HG03103 (cell line): ENCODE results near the gene GNAI2.
"Not testable (repeated sequence)": the region's sequence is repeated elsewhere in the genome, so short reads cannot be mapped to it uniquely, and the experiment has no call there.

Experiments
- ATAC-seq: cut with Tn5 transposase; IDR thresholded peaks from one replicate; pipeline ENCODE4 v1.9.1; 2021; ENCODE audit warnings: low read depth; ENCODE audit not compliant: unreplicated experiment

GNAI2 gene

GRCh38 chr3:50261505-50261904 lies 25.5 kb downstream of the GNAI2 start:
- no peak for ATAC-seq

GRCh38 chr3:50262200-50262599 lies 26.2 kb downstream of the GNAI2 start:
- ATAC-seq, result not testable (repeated sequence)

DNA sequence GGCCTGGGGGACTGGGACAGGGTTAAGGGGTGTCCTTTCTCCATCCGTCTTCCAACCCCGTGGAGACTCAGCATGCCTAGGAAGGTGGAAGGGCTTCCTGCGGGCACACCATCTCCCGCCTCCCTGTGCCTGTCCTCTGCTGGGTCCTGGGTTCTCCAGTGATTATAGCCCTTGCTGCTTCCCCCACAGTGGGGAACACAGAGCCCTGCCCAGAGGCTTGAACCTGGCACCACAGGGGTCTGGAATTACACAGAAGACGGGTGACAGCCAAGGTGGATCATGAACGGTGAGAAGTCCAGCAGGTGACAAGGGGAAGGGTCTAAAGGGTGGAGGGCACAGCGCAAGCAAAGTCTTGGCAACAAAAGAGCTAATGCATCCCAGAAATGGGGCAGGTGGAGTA lies 26.8 kb downstream of the GNAI2 start:
- ATAC-seq, result no peak

DNA sequence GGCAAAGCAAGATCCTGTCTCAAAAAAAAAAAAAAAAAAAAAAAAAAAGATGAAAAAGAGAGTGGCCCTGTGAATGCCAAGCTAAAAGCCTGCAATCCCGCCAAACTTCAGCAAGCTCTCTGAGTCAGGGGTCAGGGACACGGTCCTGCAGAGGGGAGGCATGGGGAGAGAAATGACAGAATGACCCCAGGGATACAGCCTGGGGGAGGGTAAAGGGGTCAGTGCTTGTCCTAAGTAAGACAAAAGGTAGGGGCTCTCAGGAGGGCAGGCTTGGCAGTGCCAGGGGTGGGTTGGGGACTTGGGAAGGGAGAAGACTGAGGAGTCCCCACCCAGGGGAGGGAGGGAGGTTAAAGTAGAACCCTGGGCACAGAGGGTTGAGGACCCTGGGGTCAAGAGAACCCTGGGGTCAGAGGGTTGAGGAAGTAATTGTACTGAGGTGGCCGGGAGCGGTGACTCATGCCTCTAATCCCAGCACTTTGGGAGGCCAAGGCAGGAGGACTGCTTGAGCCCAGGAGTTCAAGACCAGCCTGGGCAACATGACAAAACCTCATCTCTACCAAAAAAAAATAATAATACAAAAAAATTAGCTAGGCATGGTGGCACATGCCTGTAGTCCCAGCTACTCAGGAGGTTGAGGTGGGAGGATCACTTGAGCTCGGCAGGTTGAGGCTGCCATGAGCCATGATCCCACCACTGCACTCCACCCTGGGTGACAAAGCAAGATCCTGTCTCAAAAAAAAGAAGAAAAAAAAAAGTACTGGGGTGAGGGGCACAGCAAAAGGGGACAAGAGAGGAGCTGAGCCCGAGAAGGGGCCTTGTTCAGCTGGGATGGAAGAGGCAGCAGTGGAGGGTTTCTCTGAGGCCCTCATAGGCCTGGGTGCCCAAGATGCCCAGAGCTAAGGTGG lies 27.7 kb downstream of the GNAI2 start:
- no peak for ATAC-seq

- no peak for ATAC-seq
Measured at GRCh38 chr3:50264383-50264963, 28.5 kb downstream of the GNAI2 start.

- ATAC-seq, result no peak
Measured at GRCh38 chr3:50264964-50265485, 29.0 kb downstream of the GNAI2 start.

DNA sequence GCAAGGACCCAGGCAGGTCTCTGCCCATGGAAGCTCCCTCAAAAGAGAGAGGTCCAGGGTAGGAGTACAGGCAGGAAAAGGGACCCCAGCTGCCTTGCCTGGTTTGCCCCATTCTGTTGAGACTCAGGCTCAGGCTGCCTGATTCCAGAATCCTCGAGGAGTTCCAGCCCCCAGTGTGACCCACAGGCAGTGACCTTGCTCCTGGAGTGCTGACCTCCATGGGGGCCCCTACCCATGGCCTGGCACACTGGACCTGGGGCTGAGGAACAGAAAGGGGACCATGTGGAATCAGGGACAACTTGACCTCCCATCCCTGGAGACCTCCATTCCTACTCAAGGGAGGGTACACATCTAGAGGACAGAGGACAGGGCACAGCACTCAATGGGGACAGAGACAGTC lies 29.6 kb downstream of the GNAI2 start:
- no peak for ATAC-seq

DNA sequence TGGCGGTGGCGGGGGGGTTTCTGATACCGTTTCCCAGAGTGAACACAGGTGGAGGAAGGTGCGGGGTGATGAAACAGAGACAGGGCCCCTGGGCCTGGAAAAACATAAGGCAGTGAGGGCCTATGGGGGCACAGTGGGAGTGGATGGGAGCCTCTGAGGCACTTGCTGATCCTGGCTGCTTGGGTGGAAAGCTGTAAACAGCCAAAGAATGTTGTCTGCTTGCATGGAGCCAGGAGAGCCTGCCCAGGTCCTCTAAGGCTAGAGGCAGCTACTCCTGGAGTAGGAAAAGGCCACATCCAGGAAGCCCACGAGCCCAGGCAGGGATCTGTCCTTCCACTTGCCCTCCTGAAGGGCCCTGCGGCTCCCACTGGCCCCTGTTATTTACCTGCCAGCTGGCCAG lies 30.0 kb downstream of the GNAI2 start:
- no peak for ATAC-seq

DNA sequence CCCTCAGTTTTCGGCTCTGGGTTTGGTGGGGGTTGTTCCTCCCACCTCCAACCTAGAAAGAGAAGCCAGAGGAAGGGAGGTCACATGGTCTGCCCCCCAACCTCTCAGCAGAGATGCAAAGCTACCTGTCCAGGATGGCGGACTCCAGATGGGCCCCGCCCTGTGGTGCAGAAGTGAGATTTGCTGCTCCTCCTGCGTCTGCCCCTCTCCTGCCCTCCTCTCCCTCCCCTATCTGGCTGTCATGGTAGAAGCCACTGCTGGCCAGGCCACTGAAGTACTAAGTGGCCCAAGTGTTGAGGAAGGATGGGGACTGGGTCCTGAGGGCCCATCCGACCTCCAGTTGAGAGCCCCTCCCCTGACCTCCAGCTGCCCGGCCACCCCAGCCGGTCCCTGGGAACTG lies 30.8 kb downstream of the GNAI2 start:
- ATAC-seq, result no peak

DNA sequence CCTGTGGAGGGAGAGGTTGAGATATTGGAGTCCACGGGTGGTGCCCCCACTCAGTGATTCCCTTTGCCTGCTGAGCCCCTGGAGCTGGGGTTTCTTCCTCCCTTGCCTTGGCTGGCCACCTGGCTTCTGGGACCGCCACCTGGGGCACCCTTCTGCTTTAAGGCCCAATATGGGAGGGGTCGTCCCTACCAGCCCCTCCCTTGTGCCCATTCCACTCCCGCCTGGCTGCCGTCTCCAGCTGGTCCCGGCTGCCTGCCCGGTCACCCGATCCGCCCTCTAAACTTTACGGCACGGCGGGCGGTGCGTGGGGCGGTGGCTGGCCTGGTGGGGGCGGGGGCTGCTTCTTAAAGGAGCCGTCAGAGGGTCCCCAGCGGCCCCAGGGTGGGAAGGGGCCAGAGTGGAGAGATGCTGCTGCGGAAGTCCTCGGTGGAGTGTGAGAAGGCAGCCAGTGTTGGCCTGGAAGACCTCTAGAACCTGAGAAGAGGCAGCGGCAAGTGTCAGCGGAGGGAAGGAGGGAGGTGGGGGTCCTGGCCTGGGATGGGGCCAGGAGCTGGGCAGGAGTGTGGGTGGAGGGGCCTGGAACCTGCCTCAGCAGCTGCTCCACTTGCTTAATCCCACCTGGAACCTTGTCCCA lies 31.4 kb downstream of the GNAI2 start:
- no peak for ATAC-seq

DNA sequence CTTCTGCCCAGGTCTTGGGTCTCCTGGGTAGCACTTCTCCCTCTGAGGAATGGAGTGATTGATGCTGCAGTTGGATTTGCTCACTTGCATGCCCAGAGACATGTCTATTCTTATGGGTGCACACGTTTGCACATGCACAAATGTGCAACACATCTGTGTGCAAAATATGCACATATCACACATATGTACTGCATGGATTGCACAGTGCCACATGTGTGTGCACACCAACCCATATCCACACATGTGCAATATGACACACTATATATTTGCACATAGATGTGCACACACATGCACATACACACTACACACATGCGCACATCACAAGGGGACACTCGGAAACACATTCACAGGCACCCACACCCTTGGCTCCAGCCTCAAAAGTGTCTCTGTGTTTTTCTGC lies 32.3 kb downstream of the GNAI2 start:
- ATAC-seq, result no peak

DNA sequence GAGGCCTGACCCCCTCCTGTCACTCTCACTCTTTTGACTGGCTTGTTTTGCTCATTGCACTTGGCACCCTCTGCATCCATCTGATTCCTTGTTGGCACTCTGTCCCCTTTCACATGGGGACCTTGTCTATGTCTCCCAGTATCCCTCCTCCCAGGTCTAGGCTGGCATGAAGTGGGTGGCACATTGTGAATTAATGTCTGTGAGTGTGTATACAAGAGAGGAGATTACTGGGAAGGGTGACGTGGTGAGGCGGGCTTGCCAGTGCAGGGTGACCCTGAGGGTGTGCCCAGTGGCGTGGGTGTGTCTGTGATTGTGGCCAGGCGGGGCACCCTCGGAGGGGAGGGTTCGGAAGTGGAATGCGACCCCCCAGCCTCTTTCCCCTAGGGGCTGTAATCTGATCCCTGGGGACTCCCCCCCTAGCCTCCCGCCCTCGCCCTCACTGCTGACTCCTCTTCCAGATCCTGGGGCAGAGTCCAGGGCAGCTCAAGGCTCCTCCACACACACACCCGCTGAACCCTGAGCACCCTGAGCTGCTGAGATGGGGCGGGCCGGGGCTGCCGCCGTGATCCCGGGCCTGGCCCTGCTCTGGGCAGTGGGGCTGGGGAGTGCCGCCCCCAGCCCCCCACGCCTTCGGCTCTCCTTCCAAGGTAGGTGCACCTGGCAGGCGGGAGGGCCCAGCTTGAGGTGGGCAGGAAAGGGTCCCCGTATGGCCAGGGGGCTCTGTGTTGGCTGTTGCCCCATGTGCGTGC lies 32.9 kb downstream of the GNAI2 start, which contains the start of gene SEMA3B:
TSS of gene SEMA3B (plus strand) at position 445 of the 749 bp plus-strand sequence. CDS start at position 539, 94 bp downstream.
- ATAC-seq, result no peak

DNA sequence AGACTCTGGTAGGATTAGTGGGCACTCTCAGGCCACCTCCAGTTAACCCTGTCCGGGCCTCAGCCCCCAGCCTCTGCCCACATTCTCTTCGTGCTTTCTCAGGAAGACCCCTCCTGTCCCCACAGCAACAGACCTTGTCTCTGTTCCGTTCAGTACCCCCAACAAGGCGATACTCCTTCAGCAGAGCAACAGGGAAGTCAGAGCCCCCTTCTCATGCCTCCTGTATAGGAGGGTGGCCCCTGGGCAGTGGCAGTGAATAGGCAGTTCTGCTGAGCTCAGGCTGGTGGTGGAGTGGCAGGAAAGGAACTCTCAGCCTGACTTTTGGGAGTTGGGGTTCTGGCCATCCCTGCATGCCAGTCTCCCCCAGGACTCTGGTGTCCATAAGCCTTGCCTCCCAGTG lies 33.5 kb downstream of the GNAI2 start:
- ATAC-seq, result no peak

GRCh38 chr3:50269977-50270413 lies 34.0 kb downstream of the GNAI2 start:
- ATAC-seq, result no peak

DNA sequence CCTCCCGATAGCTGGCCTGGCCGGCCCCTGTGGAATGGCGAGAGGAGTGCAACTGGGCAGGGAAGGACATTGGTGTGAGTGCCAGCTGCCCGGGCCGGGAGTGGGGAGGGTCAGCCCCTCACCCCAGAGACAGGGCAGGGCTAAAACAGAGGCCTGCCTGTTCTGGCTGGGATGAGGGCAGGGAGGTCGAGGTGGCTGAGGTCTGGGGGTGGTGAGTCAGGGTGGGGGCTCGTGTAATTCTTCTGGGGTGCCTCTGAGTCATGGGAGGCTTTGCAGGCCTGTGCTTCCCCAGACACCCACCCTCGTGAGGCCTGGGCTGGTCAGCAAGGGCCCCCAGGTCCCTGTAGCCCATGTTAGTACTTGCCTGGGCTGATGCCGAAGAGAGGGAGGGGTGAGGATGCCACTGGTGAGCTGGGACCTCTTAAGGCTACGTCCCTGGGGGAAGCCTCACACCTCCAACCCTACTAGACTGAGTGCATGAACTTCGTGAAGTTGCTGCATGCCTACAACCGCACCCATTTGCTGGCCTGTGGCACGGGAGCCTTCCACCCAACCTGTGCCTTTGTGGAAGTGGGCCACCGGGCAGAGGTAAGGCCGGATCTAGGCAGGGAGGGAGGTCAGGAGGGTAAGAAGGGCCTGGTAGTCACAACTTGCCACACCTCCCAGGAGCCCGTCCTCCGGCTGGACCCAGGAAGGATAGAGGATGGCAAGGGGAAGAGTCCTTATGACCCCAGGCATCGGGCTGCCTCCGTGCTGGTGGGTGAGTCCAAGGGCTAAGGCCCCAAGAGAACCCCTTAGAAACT lies 34.6 kb downstream of the GNAI2 start:
- no peak for ATAC-seq

GRCh38 chr3:50271314-50271936 lies 35.4 kb downstream of the GNAI2 start:
- ATAC-seq, result no peak

- ATAC-seq, result not testable (repeated sequence)
Measured at GRCh38 chr3:50272538-50272910, 36.5 kb downstream of the GNAI2 start.

DNA sequence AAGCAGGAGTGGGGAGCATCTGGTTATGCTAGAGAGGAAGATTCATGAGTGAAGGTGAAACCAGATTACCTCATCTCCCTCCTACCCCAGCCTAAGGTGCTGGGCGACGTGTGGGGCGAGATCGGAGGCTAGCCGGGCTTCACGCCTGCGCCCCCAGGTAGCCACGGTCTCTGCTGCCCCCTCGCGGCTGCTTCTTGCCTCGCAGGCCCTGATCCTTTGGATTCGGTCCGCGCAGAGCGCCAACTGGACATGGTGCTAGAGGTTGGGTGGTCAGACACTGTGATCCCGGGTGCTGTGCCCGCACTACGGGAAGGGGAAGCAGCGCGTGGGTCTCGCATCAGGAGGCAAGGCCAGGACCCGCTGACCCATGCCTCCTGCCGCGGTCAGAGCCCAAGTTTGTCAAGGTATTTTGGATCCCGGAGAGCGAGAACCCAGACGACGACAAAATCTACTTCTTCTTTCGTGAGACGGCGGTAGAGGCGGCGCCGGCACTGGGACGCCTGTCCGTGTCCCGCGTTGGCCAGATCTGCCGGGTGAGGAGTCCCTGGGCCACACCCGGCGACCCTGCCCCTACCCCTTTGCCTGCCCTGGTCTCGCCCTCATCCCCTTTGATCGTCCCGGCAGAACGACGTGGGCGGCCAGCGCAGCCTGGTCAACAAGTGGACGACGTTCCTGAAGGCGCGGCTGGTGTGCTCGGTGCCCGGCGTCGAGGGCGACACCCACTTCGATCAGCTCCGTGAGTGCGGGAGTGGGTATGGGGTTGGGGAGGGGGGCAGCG lies 37.1 kb downstream of the GNAI2 start:
- peak; percentile 80 for ATAC-seq

- no peak for ATAC-seq
Measured at GRCh38 chr3:50273689-50274065, 37.7 kb downstream of the GNAI2 start.
